ENCODE results near the gene CAMSAP1. TPM values are rescaled to one million over a fixed set of nuclear protein-coding genes. Genes with fewer than 3 reads are reported as not detected.

The CAMSAP1 gene
- total RNA-seq, 1 experiment from 2014 or later, result 52.7 TPM

DNA sequence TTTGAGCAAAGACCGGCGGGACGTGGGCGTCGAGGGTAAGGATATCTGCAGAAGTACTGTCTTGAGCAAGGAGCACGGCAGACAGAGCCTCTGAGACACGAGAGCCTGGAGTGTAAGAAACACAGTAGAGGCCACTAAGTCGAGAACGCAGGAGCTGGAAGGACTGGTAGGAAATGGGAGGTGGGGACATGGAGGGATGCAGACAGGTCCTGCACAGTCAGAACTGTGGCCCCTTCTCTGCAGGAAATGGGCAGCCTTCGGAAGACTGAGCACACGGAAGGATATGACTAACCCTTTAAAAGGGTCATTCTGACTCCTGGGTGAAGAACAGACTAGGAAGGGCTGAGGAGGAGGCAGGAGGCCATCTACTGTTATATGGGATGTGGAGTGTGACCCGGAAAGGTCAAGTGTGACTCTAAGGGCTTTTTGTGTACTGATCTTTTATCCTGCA is 1.4 kb upstream of the CAMSAP1 start:
- TF ChIP-seq, protein P1, sequence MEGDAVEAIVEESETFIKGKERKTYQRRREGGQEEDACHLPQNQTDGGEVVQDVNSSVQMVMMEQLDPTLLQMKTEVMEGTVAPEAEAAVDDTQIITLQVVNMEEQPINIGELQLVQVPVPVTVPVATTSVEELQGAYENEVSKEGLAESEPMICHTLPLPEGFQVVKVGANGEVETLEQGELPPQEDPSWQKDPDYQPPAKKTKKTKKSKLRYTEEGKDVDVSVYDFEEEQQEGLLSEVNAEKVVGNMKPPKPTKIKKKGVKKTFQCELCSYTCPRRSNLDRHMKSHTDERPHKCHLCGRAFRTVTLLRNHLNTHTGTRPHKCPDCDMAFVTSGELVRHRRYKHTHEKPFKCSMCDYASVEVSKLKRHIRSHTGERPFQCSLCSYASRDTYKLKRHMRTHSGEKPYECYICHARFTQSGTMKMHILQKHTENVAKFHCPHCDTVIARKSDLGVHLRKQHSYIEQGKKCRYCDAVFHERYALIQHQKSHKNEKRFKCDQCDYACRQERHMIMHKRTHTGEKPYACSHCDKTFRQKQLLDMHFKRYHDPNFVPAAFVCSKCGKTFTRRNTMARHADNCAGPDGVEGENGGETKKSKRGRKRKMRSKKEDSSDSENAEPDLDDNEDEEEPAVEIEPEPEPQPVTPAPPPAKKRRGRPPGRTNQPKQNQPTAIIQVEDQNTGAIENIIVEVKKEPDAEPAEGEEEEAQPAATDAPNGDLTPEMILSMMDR (conservative IDR thresholded peaks at IDR 0.05), result no peak
- Mint-ChIP-seq H3K4me1 (peaks cover 22 to 34% of the 10 kb centered on the region in 2 experiments), H3K9me3 (peaks cover 12 to 39% of the 10 kb centered on the region in 2 experiments), H3K27ac (no peak overlapping the region), H3K27me3 (ENCODE audit: low read depth) (peaks cover 17% of the 10 kb centered on the region), H3K36me3 (ENCODE audit: insufficient read depth in 1 of 3, low read depth in 3 of 3) (peaks cover 49 to 68% (median 66%) of the 10 kb centered on the region in 3 experiments), H3K4me3 (peak overlapping the region; percentile 51 to 72)
- Histone ChIP-seq H4K5ac (ENCODE audit: insufficient read length, low read depth, low read length) (no peak overlapping the region), H2BK120ac (ENCODE audit: low read depth, low read length, poor library complexity, severe bottlenecking) (no peak overlapping the region), H2BK5ac (ENCODE audit: insufficient read length, low read length) (no peak overlapping the region), H3T11ph (ENCODE audit: low read length) (no peak overlapping the region), H3K9me3 (ENCODE audit: control insufficient read depth, low read depth, low read length) (peaks cover 5% of the 10 kb centered on the region), H3K27me3 (ENCODE audit: insufficient read depth, low read length) (no peaks in the 10 kb centered on the region; the same call in 1 of the 2 replicates), H3K9ac (ENCODE audit: extremely low read depth, insufficient read length, low read length) (no peak overlapping the region), H4K8ac (replicated peaks; ENCODE audit: insufficient read length, low read depth, low read length) (no peak overlapping the region), H2BK20ac (ENCODE audit: low read depth, low read length, poor library complexity, severe bottlenecking) (no peak overlapping the region), H3K4me2 (ENCODE audit: insufficient read depth, insufficient read length, low read length) (peak overlapping the region; percentile 42), H3K18ac (ENCODE audit: insufficient read length, low read depth, low read length) (no peak overlapping the region), H3K23ac (ENCODE audit: insufficient read length, low read depth, low read length) (no peak overlapping the region), H2AK5ac (ENCODE audit: insufficient read length, low read length) (no peak overlapping the region), H3K56ac (ENCODE audit: insufficient read length, low read depth, low read length) (no peak overlapping the region), H3K14ac (ENCODE audit: insufficient read depth, low read length) (no peak overlapping the region), H2AFZ (ENCODE audit: low read length) (no peak overlapping the region), H3K27ac (ENCODE audit: insufficient read length, low read depth, low read length) (no peak overlapping the region), H3K79me2 (ENCODE audit: insufficient read depth, low read length) (peaks cover 26% of the 10 kb centered on the region; the same call in 1 of the 2 replicates), H2BK12ac (ENCODE audit: insufficient read length, low read depth, low read length) (no peak overlapping the region), H3K4me1 (ENCODE audit: insufficient read depth, low read length) (no peaks in the 10 kb centered on the region; the same call in 1 of the 2 replicates), H3K4ac (ENCODE audit: low read depth, low read length) (no peak overlapping the region), H3K79me1 (ENCODE audit: insufficient read depth, low read depth, low read length, poor library complexity, severe bottlenecking) (peaks cover 3% of the 10 kb centered on the region), H3K23me2 (ENCODE audit: insufficient read length, low read depth, low read length, poor library complexity, severe bottlenecking) (peaks cover 14% of the 10 kb centered on the region), H4K20me1 (ENCODE audit: control insufficient read depth, insufficient read depth, insufficient read length) (no peaks in the 10 kb centered on the region), H4K91ac (ENCODE audit: insufficient read length, low read depth, low read length) (no peak overlapping the region), H2BK15ac (ENCODE audit: low read depth, low read length) (no peak overlapping the region)
- DNase-seq, result no peak
- WGBS (ENCODE audit: extremely low coverage, insufficient read length, low lambda C conversion rate), result no CpG with 5 or more reads among the region's 12 CpGs

Data from H9 (cell line).